OCI-LY3 (cell line): ENCODE results near the gene IL10.

Experiments used
- H2AFZ ChIP-seq: fragments of 200-600, 300-600 bp; shearing (Covaris generic); 2 replicates; pipeline ENCODE4 v1.6.0; 2014; ENCODE audit warnings: antibody characterized with exemption, low read depth, low read length
- H3K27ac ChIP-seq: fragments of 200-600, 300-600 bp; sonication (generic); 2 replicates; pipeline ENCODE4 v1.5.1; 2014; ENCODE audit warnings: mild to moderate bottlenecking, low read length, moderate library complexity, mixed read lengths
- H3K27me3 ChIP-seq: fragments of 200-600, 300-600 bp; sonication (generic); 2 replicates; pipeline ENCODE4 v1.6.1; 2014; ENCODE audit warnings: low read depth, low read length, mixed read lengths
- H3K36me3 ChIP-seq: fragments of 200-600, 300-600 bp; sonication (generic); replicated peaks from 2 replicates; pipeline ENCODE3; 2014; ENCODE audit warnings: low read depth, low read length, mixed read lengths
- H3K4me1 ChIP-seq: fragments of 300-600, 200-600 bp; sonication (generic); 2 replicates; pipeline ENCODE4 v1.6.1; 2014; ENCODE audit warnings: low read length, mixed read lengths
- H3K4me2 ChIP-seq: fragments of 200-600, 300-600 bp; sonication (generic); 2 replicates; pipeline ENCODE4 v1.6.1; 2014; ENCODE audit warnings: low read length, mixed read lengths
- H3K4me3 ChIP-seq: fragments of 300-600, 200-600 bp; sonication (generic); 2 replicates; pipeline ENCODE4 v1.5.1; 2014; ENCODE audit warnings: antibody characterized with exemption, mild to moderate bottlenecking, low read length, moderate library complexity
- H3K79me2 ChIP-seq: fragments of 300-600, 200-600 bp; shearing (Covaris generic); 2 replicates; pipeline ENCODE4 v1.6.1; 2014; ENCODE audit warnings: mild to moderate bottlenecking, low read length, mixed read lengths
- H3K9ac ChIP-seq: fragments of 300-600, 200-600 bp; shearing (Covaris generic); 2 replicates; pipeline ENCODE4 v1.6.0; 2014; ENCODE audit warnings: mild to moderate bottlenecking, low read length, moderate library complexity
- H3K9me3 ChIP-seq: fragments of 200-600, 300-600 bp; shearing (Covaris generic); 2 replicates; pipeline ENCODE4 v1.6.1; 2014; ENCODE audit warnings: low read length, mixed read lengths; ENCODE audit not compliant: insufficient read depth
- H4K20me1 ChIP-seq: fragments of 200-600, 300-600 bp; sonication (generic); 2 replicates; pipeline ENCODE4 v1.6.1; 2016; ENCODE audit warnings: low read length, mixed read lengths; ENCODE audit not compliant: insufficient read depth
- CTCF ChIP-seq: fragments of 200-600, 300-600 bp; sonication (generic); IDR thresholded peaks from 2 replicates; pipeline ENCODE4 v1.5.1; 2014; ENCODE audit warnings: antibody characterized with exemption, low read length, low read depth
- EZH2phosphoT487 ChIP-seq: fragments of 200-600 bp; shearing (Covaris generic); IDR thresholded peaks from 2 replicates; pipeline ENCODE4 v1.6.1; 2018; ENCODE audit warnings: antibody characterized with exemption, mixed run types, low read depth

Gene IL10

GRCh38 chr1:206805357-206805756 lies 33.1 kb upstream of the IL10 start:
- Histone ChIP-seq H3K4me2 (no peak overlapping the region), H4K20me1 (no peaks in the 10 kb centered on the region), H2AFZ (no peak overlapping the region), H3K36me3 (peaks cover 9% of the 10 kb centered on the region), H3K9me3 (no peaks in the 10 kb centered on the region), H3K27me3 (peaks cover 23% of the 10 kb centered on the region), H3K4me3 (no peak overlapping the region), H3K9ac (no peak overlapping the region), H3K4me1 (peaks cover 82% of the 10 kb centered on the region), H3K27ac (no peak overlapping the region), H3K79me2 (no peaks in the 10 kb centered on the region)
- no peak for TF ChIP-seq CTCF
- TF ChIP-seq EZH2phosphoT487: no peak

GRCh38 chr1:206804156-206804737 lies 32.0 kb upstream of the IL10 start:
- no peak overlapping the region for H2AFZ ChIP-seq
- no peak for TF ChIP-seq EZH2phosphoT487
- no peak for TF ChIP-seq CTCF
- H3K27me3 ChIP-seq: peaks cover 23% of the 10 kb centered on the region
- no peak overlapping the region for H3K4me3 ChIP-seq
- H3K4me1 ChIP-seq: peaks cover 89% of the 10 kb centered on the region
- no peaks in the 10 kb centered on the region for H3K79me2 ChIP-seq
- peak overlapping the region; percentile 59 for H3K4me2 ChIP-seq
- no peak overlapping the region for H3K9ac ChIP-seq
- H3K27ac ChIP-seq: no peak overlapping the region
- no peaks in the 10 kb centered on the region for H3K9me3 ChIP-seq
- H3K36me3 ChIP-seq: peaks cover 9% of the 10 kb centered on the region
- no peaks in the 10 kb centered on the region for H4K20me1 ChIP-seq

GRCh38 chr1:206803221-206803730 lies 31.0 kb upstream of the IL10 start:
- Histone ChIP-seq H3K9me3 (no peaks in the 10 kb centered on the region), H3K4me2 (peak overlapping the region; percentile 59), H2AFZ (no peak overlapping the region), H3K9ac (peak overlapping the region; percentile 35), H3K79me2 (no peaks in the 10 kb centered on the region), H3K27ac (peak overlapping the region; percentile 62), H3K4me3 (peak overlapping the region; percentile 27; the same call in 1 of the 2 replicates), H3K27me3 (peaks cover 23% of the 10 kb centered on the region), H3K4me1 (peaks cover 83% of the 10 kb centered on the region), H3K36me3 (peaks cover 9% of the 10 kb centered on the region), H4K20me1 (no peaks in the 10 kb centered on the region)
- TF ChIP-seq CTCF (no peak), EZH2phosphoT487 (no peak)

GRCh38 chr1:206802401-206802800 lies 30.1 kb upstream of the IL10 start:
- peak overlapping the region; percentile 62 for H3K27ac ChIP-seq
- no peaks in the 10 kb centered on the region for H3K9me3 ChIP-seq
- peaks cover 9% of the 10 kb centered on the region for H3K36me3 ChIP-seq
- no peak for TF ChIP-seq CTCF
- no peak for TF ChIP-seq EZH2phosphoT487
- peak overlapping the region; percentile 35; the same call in 1 of the 2 replicates for H3K9ac ChIP-seq
- peak overlapping the region; percentile 27; the same call in 1 of the 2 replicates for H3K4me3 ChIP-seq
- H2AFZ ChIP-seq: no peak overlapping the region
- H3K79me2 ChIP-seq: no peaks in the 10 kb centered on the region
- H3K27me3 ChIP-seq: peaks cover 23% of the 10 kb centered on the region
- no peaks in the 10 kb centered on the region for H4K20me1 ChIP-seq
- H3K4me1 ChIP-seq: peaks cover 83% of the 10 kb centered on the region
- H3K4me2 ChIP-seq: peak overlapping the region; percentile 59
